ENCODE results near the gene CPA4.
"Not testable (repeated sequence)": the region's sequence is repeated elsewhere in the genome, so short reads cannot be mapped to it uniquely, and the experiment has no call there.

Gene CPA4

GRCh38 chr7:130301501-130302020 is 8.6 kb downstream of the CPA4 start:
- FAIRE-seq (no peak), DNase-seq (ENCODE audit: low spot score) (no peak)

GRCh38 chr7:130302649-130303048 is 9.7 kb downstream of the CPA4 start:
- FAIRE-seq = no peak

GRCh38 chr7:130303127-130303526 is 10.2 kb downstream of the CPA4 start:
- no peak for FAIRE-seq

More at GRCh38 chr7:130302649-130303048, 9.7 kb downstream of the CPA4 start:
- DNase-seq (ENCODE audit: low spot score) = no peak

GRCh38 chr7:130303551-130303950 is 10.6 kb downstream of the CPA4 start:
- FAIRE-seq = no peak

More at GRCh38 chr7:130303127-130303526, 10.2 kb downstream of the CPA4 start:
- no peak for DNase-seq (ENCODE audit: low spot score)

GRCh38 chr7:130303982-130304381 is 11.0 kb downstream of the CPA4 start:
- DNase-seq (ENCODE audit: low spot score) (no peak), FAIRE-seq (no peak)

More at GRCh38 chr7:130303551-130303950, 10.6 kb downstream of the CPA4 start:
- no peak for DNase-seq (ENCODE audit: low spot score)

- FAIRE-seq (no peak), DNase-seq (ENCODE audit: low spot score) (no peak)
Observed at GRCh38 chr7:130304878-130305277, 11.9 kb downstream of the CPA4 start.

GRCh38 chr7:130305433-130306042 is 12.6 kb downstream of the CPA4 start:
- DNase-seq (ENCODE audit: low spot score) = no peak
- FAIRE-seq = no peak

- FAIRE-seq (no peak), DNase-seq (ENCODE audit: low spot score) (no peak)
Observed at GRCh38 chr7:130309986-130310385, 17.0 kb downstream of the CPA4 start.

GRCh38 chr7:130314305-130314704 is 21.3 kb downstream of the CPA4 start:
- DNase-seq (ENCODE audit: low spot score) (no peak), FAIRE-seq (no peak)

GRCh38 chr7:130319541-130319940 is 26.6 kb downstream of the CPA4 start:
- FAIRE-seq (no peak), DNase-seq (ENCODE audit: low spot score) (no peak)

GRCh38 chr7:130321542-130322229 is 28.7 kb downstream of the CPA4 start:
- peak; percentile 15 for DNase-seq (ENCODE audit: low spot score)
- FAIRE-seq = not testable (repeated sequence)

- no peak for FAIRE-seq
- no peak for DNase-seq (ENCODE audit: low spot score)
Observed at GRCh38 chr7:130322615-130323014, 29.7 kb downstream of the CPA4 start.

GRCh38 chr7:130324306-130324943 is 31.5 kb downstream of the CPA4 start:
- FAIRE-seq (no peak), DNase-seq (ENCODE audit: low spot score) (no peak)

GRCh38 chr7:130329681-130330080 is 36.7 kb downstream of the CPA4 start:
- DNase-seq (ENCODE audit: low spot score) (no peak), FAIRE-seq (no peak)

GRCh38 chr7:130332259-130333053 is 39.5 kb downstream of the CPA4 start:
- no peak for FAIRE-seq
- DNase-seq (ENCODE audit: low spot score) = no peak

- FAIRE-seq = no peak
- DNase-seq (ENCODE audit: low spot score) = no peak
Observed at GRCh38 chr7:130333832-130334231, 40.9 kb downstream of the CPA4 start.

GRCh38 chr7:130334274-130334673 is 41.3 kb downstream of the CPA4 start:
- DNase-seq (ENCODE audit: low spot score) (no peak), FAIRE-seq (no peak)

GRCh38 chr7:130337410-130337971 is 44.5 kb downstream of the CPA4 start:
- FAIRE-seq = no peak

GRCh38 chr7:130338233-130338632 is 45.3 kb downstream of the CPA4 start:
- DNase-seq (ENCODE audit: low spot score) (no peak), FAIRE-seq (no peak)

More at GRCh38 chr7:130337410-130337971, 44.5 kb downstream of the CPA4 start:
- no peak for DNase-seq (ENCODE audit: low spot score)

- DNase-seq (ENCODE audit: low spot score) (no peak), FAIRE-seq (no peak)
Observed at GRCh38 chr7:130341882-130342281, 48.9 kb downstream of the CPA4 start.
